Mucosa of descending colon (tissue), 3 donors: Measurements from ENCODE around the gene PBX1. TPM values are rescaled to one million over a fixed set of nuclear protein-coding genes. Genes with fewer than 3 reads are reported as not detected.

ENCODE experiments used
- ATAC-seq: fragments of 200-7000 bp; cut with Tn5 transposase; one replicate; pipeline ENCODE4 v1.9.1; 2020; ENCODE audit warnings: mild to moderate bottlenecking, moderate library complexity
- DNase-seq, 3 donors: peaks; one replicate each; pipeline ENCODE4 v3.0.0-alpha.2; 2020
- H3K36me3 ChIP-seq: fragments of 200-600 bp; one replicate; pipeline ENCODE4 v1.8.0; 2021; ENCODE audit warnings: low read depth, mild to moderate bottlenecking
- H3K4me1 ChIP-seq: fragments of 200-600 bp; one replicate; pipeline ENCODE4 v1.8.0; 2021; ENCODE audit warnings: low read depth, mild to moderate bottlenecking
- H3K4me3 ChIP-seq: fragments of 200-600 bp; one replicate; pipeline ENCODE4 v1.8.0; 2021; ENCODE audit warnings: mild to moderate bottlenecking
- H3K9me3 ChIP-seq: fragments of 200-600 bp; one replicate; pipeline ENCODE4 v1.8.0; 2021; ENCODE audit warnings: mild to moderate bottlenecking
- intact Hi-C, 2 donors: fragments of 100-400 bp; cut with DNase I in 1 of 2; cut with micrococcal nuclease in 1 of 2; formaldehyde crosslinking; loops; one replicate each; pipeline versions ENCODE4 v1.11.0 to v1.11.1; 2022; cut with DNase I, micrococcal nuclease
- total RNA-seq, 3 donors: library from RNA; stranded (reverse); fragmentation: NEBNext Ultra II Directional in 2 of 3; extraction: Animal tissue kit (Norgen Biotek cat#: 25700) in 2 of 3; gene quantifications; one replicate each; pipeline versions ENCODE4 v1.2.1 to v1.2.4, GENCODE V29; 2021 to 2023
- TF ChIP-seq, protein P1 (sequence below): fragments of 200-600 bp; IDR thresholded peaks from one replicate; pipeline ENCODE4 v1.8.0; 2022; ENCODE audit warnings: antibody characterized with exemption, mild to moderate bottlenecking
- donor health status: DM: no; HTN: no; CAD: no; lungs with moderate emphysema.
- donor health status: DM: no; HTN: no; CAD: no.
- donor health status: DM: no; HTN: yes; CAD: no.

The PBX1 gene
- total RNA-seq, 3 donors from 2014 or later: 52.6 to 182 (median 82.8) TPM

DNA sequence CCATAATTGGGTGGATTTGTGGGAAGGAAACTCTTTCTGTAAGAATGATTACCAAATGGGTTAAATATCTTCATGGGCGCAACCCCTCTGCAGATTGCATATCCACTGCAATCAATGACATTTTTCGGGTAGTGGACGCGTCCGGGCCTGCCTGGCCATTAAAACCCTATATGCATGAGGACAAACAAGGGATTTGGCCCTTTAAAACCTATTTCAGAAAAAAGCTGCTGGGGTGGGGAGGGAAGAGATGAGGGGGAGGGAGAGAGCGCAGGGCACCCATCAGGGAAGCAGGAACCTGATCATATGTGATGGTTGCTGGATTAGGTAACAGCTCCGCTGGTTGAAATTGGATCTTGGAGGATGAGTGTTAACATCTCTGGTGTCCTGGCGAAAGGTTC lies 228.8 kb downstream of the PBX1 start:
- Histone ChIP-seq H3K4me1 (peaks cover 3% of the 10 kb centered on the region), H3K9me3 (no peaks in the 10 kb centered on the region), H3K36me3 (no peaks in the 10 kb centered on the region), H3K4me3 (no peak overlapping the region)
- TF ChIP-seq, protein P1, sequence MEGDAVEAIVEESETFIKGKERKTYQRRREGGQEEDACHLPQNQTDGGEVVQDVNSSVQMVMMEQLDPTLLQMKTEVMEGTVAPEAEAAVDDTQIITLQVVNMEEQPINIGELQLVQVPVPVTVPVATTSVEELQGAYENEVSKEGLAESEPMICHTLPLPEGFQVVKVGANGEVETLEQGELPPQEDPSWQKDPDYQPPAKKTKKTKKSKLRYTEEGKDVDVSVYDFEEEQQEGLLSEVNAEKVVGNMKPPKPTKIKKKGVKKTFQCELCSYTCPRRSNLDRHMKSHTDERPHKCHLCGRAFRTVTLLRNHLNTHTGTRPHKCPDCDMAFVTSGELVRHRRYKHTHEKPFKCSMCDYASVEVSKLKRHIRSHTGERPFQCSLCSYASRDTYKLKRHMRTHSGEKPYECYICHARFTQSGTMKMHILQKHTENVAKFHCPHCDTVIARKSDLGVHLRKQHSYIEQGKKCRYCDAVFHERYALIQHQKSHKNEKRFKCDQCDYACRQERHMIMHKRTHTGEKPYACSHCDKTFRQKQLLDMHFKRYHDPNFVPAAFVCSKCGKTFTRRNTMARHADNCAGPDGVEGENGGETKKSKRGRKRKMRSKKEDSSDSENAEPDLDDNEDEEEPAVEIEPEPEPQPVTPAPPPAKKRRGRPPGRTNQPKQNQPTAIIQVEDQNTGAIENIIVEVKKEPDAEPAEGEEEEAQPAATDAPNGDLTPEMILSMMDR: no peak
- DNase-seq (no peak), ATAC-seq (no peak)
- intact Hi-C loops: loop anchor here (10.0 kb wide), 3 partner anchors 163 to 353 kb away; no protein-coding TSS in a partner anchor

DNA sequence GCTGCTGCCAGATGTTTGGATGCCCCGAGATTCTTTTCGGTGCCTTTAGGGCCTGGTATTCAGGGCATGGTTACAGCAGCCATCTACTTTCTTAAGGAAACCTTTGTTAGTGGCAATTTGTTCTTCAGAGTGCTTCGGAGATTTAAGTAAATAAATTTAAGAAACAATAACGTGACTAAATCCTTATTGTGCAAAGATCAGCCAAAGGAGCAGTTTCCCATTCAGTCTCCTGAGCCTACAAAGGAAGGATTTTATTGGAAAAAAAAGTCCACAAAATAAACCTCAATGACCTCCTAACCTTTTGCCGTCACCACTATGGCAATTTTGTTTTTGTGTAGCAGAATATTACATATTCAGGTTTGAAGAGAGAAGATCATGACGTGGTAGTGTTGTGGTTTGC lies 231.1 kb downstream of the PBX1 start:
- Histone ChIP-seq H3K36me3 (no peaks in the 10 kb centered on the region), H3K4me3 (no peak overlapping the region), H3K4me1 (peaks cover 3% of the 10 kb centered on the region), H3K9me3 (no peaks in the 10 kb centered on the region)
- TF ChIP-seq, protein P1: no peak
- ATAC-seq: no peak
- DNase-seq: no peak
- intact Hi-C loops: no loop called here

DNA sequence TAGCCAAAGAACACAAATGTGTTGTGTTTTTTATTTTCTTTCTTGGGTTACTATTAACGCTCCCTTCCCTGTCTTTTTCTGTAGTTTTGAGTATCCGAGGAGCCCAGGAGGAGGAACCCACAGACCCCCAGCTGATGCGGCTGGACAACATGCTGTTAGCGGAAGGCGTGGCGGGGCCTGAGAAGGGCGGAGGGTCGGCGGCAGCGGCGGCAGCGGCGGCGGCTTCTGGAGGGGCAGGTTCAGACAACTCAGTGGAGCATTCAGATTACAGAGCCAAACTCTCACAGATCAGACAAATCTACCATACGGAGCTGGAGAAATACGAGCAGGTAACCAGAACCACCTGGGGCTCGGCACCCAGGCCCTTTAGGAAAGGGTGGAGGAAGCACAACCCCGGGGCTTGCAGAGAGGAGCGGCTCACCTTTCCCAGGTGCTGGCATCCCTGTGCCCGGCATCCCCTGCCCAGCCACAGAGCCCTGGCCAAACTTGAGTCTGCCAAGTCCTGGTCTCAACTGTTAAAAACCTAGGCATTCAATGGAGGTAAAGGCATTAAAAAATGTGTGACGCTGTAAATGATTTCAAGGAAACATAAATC lies 233.5 kb downstream of the PBX1 start:
- intact Hi-C loops: no loop called here

DNA sequence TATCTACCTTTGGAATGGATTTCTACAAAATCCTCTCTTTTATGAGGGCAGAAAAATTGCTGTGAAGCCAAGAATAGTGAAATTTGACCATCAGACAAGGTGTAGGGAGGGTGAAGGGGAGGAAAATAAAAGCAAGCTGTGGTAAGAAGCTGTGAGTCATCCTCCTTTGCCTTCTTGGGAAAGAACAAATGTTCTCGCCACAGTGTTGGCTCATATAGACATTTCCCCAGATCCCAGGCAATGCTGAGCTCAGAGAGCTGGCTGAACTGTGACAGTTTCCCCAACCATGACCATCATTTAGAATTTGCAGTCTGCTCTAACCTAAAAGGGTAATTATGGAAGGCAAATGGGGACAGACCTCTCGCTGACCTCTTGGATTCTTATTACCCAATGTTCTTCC lies 235.4 kb downstream of the PBX1 start:
- Histone ChIP-seq H3K4me3 (no peak overlapping the region), H3K9me3 (no peaks in the 10 kb centered on the region), H3K4me1 (no peaks in the 10 kb centered on the region), H3K36me3 (no peaks in the 10 kb centered on the region)
- DNase-seq: no peak
- peak; percentile 66 for ATAC-seq
- TF ChIP-seq, protein P1: no peak
- intact Hi-C loops: no loop called here

More for the DNA sequence above, 233.5 kb downstream of the PBX1 start:
- Histone ChIP-seq H3K4me3 (no peak overlapping the region), H3K9me3 (no peaks in the 10 kb centered on the region), H3K4me1 (no peaks in the 10 kb centered on the region), H3K36me3 (no peaks in the 10 kb centered on the region)
- TF ChIP-seq, protein P1: no peak
- no peak for DNase-seq
- ATAC-seq: no peak

DNA sequence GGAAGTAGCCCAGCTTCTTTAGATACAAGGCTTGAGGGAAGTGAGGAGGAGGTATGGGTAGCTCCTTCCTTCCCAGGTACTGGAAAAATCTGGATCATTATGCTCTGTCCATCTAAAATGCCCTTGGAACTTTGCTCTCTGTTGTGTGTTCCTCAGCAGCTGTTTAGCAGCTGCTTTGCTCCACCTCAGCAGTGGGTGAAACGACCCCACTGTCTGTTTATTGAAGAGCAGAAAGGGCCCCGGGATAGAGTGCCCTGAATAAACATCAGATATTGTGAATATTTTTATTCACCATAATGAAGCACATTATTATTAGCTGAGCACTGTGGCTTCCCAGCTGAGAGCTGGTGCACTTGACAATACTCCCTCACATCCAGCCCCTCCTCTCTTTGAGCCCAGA lies 237.9 kb downstream of the PBX1 start:
- DNase-seq (no peak), ATAC-seq (no peak)
- H3K4me3 ChIP-seq: no peak overlapping the region
- no peaks in the 10 kb centered on the region for H3K9me3 ChIP-seq
- H3K36me3 ChIP-seq: no peaks in the 10 kb centered on the region
- TF ChIP-seq, protein P1: no peak
- no peaks in the 10 kb centered on the region for H3K4me1 ChIP-seq
- intact Hi-C loops: no loop called here

DNA sequence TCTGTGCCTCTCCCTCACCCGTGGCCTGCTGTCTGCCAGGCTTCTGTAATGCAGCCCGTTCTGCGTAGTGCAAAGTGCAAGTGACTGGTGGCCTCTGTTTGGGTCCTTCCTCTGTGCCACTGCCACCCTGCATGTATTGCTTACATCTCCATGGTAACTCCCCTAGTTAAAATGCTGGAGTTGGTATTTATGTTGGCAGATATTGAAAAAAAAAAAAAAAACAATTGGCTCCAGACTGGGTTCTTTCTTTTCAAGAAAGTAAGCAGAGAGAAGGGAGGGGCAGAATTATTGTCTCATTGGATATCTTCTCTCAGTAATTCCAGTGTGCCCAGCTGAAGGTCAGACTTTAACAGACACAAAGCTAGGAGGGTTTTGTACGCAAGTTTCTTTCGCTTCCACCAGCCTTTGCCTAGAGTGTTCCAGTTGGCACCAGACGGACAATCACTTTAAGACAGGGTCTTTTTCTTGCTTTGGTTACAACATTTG lies 242.3 kb downstream of the PBX1 start:
- intact Hi-C loops: no loop called here
- no peaks in the 10 kb centered on the region for H3K4me1 ChIP-seq
- TF ChIP-seq, protein P1: no peak
- peak; percentile 54 for ATAC-seq
- no peaks in the 10 kb centered on the region for H3K9me3 ChIP-seq
- DNase-seq: no peak
- no peaks in the 10 kb centered on the region for H3K36me3 ChIP-seq
- H3K4me3 ChIP-seq: no peak overlapping the region
